Astrocyte (in vitro differentiated cells and primary cell): ENCODE results near the gene CMTM7. TPM values are rescaled to one million over a fixed set of nuclear protein-coding genes. Genes with fewer than 3 reads are reported as not detected.
"Not testable (repeated sequence)": the region's sequence is repeated elsewhere in the genome, so short reads cannot be mapped to it uniquely, and the experiment has no call there.

Source experiments
- DNase-seq: peaks from one replicate; pipeline ENCODE4 v3.0.0-alpha.2; 2010; ENCODE audit warnings: low read depth
- FAIRE-seq: peaks from 2 replicates; lab custom pipeline; 2011; peaks lifted over from hg19 to GRCh38; lab: Jason Lieb, UNC
- H2AFZ ChIP-seq: 2 replicates; pipeline ENCODE4 v1.6.0; 2012; ENCODE audit warnings: low read depth, low read length, inconsistent platforms
- H3K27ac ChIP-seq: 2 replicates; pipeline ENCODE4 v1.5.1; 2011; ENCODE audit warnings: low read depth, low read length, inconsistent platforms
- H3K27me3 ChIP-seq: 2 replicates; pipeline ENCODE4 v1.6.0; 2011; ENCODE audit warnings: low read length, inconsistent platforms; ENCODE audit not compliant: insufficient read depth
- H3K36me3 ChIP-seq: 2 replicates; pipeline ENCODE4 v1.5.1; 2011; ENCODE audit warnings: low read length, inconsistent platforms; ENCODE audit not compliant: insufficient read depth
- H3K4me1 ChIP-seq: 2 replicates; pipeline ENCODE4 v1.5.1; 2011; ENCODE audit warnings: low read length, inconsistent platforms; ENCODE audit not compliant: insufficient read depth
- H3K4me2 ChIP-seq: 2 replicates; pipeline ENCODE4 v1.6.0; 2012; ENCODE audit warnings: low read length, inconsistent platforms
- H3K4me3 ChIP-seq: 2 replicates; pipeline ENCODE4 v1.5.1; 2011; ENCODE audit warnings: low read depth, mild to moderate bottlenecking, low read length, inconsistent platforms; ENCODE audit not compliant: insufficient read depth
- H3K79me2 ChIP-seq: 2 replicates; pipeline ENCODE4 v1.6.0; 2012; ENCODE audit warnings: mild to moderate bottlenecking, low read length, inconsistent platforms; ENCODE audit not compliant: insufficient read depth
- H3K9ac ChIP-seq: 2 replicates; pipeline ENCODE4 v1.6.0; 2012; ENCODE audit warnings: mild to moderate bottlenecking, low read length, inconsistent platforms
- H3K9me3 ChIP-seq: 2 replicates; pipeline ENCODE4 v1.5.1; 2012; ENCODE audit warnings: low read depth, mild to moderate bottlenecking, low read length, inconsistent platforms; ENCODE audit not compliant: insufficient read depth
- H4K20me1 ChIP-seq: 2 replicates; pipeline ENCODE4 v1.6.0; 2012; ENCODE audit warnings: low read length, inconsistent platforms; ENCODE audit not compliant: insufficient read depth
- H3K27ac Mint-ChIP-seq: one replicate; pipeline ENCODE4 v1.8.0; 2021; ENCODE audit warnings: mild to moderate bottlenecking, mixed read lengths; ENCODE audit not compliant: unreplicated experiment
- H3K27me3 Mint-ChIP-seq: one replicate; pipeline ENCODE4 v1.8.0; 2021; ENCODE audit warnings: low read depth, mixed read lengths; ENCODE audit not compliant: unreplicated experiment
- H3K36me3 Mint-ChIP-seq: one replicate; pipeline ENCODE4 v1.8.0; 2021; ENCODE audit warnings: low read depth, mixed read lengths; ENCODE audit not compliant: unreplicated experiment
- H3K4me1 Mint-ChIP-seq: one replicate; pipeline ENCODE4 v1.8.0; 2021; ENCODE audit warnings: low read depth, mixed read lengths; ENCODE audit not compliant: unreplicated experiment
- H3K4me3 Mint-ChIP-seq: one replicate; pipeline ENCODE4 v1.8.0; 2021; ENCODE audit warnings: mild to moderate bottlenecking, moderate library complexity, mixed read lengths; ENCODE audit not compliant: unreplicated experiment
- H3K9me3 Mint-ChIP-seq: one replicate; pipeline ENCODE4 v1.8.0; 2021; ENCODE audit warnings: mild to moderate bottlenecking, mixed read lengths; ENCODE audit not compliant: unreplicated experiment
- total RNA-seq: library from RNA; stranded (reverse); gene quantifications from 2 replicates; pipeline ENCODE4 v1.2.1, GENCODE V29; 2021

CMTM7 gene
- total RNA-seq, 1 donor from 2014 or later: 23.9 TPM

DNA sequence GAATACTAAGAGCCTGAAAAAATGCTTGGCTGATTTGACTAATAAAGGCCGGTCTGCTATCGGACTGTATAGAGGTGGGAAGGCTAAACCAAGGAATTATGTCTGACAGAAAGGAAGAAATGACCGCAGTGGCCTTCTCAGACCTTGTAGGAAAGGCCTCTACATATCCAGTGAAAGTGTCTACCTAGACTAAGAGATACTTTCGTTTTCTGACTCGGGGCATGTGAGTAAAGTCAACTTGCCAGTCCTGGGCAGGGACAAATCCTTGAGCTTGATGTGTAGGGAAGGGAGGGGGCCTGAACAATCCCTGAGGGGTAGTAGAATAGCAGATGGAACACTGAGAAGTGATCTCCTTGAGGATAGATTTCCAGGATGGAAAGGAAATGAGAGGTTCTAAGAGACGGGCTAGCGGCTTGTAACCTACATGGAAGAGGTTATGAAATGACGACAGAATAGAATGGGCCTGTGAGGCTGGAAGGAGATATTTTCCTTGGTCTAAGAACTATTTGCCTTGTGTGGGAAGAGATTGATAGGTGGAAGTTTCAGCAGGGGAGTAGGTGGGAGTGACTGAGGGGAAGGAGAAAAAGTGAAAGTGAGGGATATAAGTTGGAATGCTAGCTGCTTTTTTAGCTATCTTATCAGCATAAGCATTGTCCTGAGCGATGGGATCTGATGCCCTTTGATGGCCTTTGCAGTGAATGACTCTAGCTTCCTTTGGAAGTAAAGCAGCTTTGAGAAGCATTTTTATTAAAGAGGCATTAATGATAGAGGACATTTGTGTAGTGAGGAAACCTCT lies 70.7 kb downstream of the CMTM7 start:
- not testable (repeated sequence) for H3K4me2 ChIP-seq, H3K27ac ChIP-seq, H3K27ac Mint-ChIP-seq, H3K9me3 Mint-ChIP-seq, H3K27me3 ChIP-seq, H3K9ac ChIP-seq, H4K20me1 ChIP-seq, H3K4me1 ChIP-seq, H3K79me2 ChIP-seq, DNase-seq, H3K4me1 Mint-ChIP-seq, H3K4me3 ChIP-seq, H3K36me3 Mint-ChIP-seq, H3K27me3 Mint-ChIP-seq, H3K36me3 ChIP-seq, FAIRE-seq, H3K9me3 ChIP-seq, H3K4me3 Mint-ChIP-seq, H2AFZ ChIP-seq

DNA sequence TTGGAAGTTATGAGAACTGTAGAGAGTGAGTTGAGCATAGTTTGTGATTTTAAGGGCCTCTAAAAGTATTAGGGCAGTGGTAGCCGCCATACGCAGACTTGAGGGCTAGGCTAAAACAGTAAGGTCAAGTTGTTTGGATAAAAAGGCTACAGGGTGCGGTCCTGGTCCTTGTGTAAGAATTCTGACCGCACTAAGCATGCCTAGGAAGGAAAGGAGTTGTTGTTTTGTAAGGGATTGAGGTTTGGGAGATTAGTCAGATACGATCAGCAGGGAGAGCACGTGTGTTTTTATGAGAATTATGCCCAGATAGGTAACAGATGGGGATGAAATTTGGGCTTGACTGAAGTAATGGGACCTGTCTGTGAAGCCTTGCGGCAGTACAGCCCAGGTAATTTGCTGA lies 71.8 kb downstream of the CMTM7 start:
- not testable (repeated sequence) for H3K27me3 ChIP-seq, H3K4me3 Mint-ChIP-seq, H2AFZ ChIP-seq, DNase-seq, H3K79me2 ChIP-seq, FAIRE-seq, H3K36me3 ChIP-seq, H3K36me3 Mint-ChIP-seq, H3K4me2 ChIP-seq, H3K27me3 Mint-ChIP-seq, H3K9me3 ChIP-seq, H3K27ac Mint-ChIP-seq, H4K20me1 ChIP-seq, H3K27ac ChIP-seq, H3K4me3 ChIP-seq, H3K4me1 Mint-ChIP-seq, H3K9ac ChIP-seq, H3K9me3 Mint-ChIP-seq, H3K4me1 ChIP-seq

DNA sequence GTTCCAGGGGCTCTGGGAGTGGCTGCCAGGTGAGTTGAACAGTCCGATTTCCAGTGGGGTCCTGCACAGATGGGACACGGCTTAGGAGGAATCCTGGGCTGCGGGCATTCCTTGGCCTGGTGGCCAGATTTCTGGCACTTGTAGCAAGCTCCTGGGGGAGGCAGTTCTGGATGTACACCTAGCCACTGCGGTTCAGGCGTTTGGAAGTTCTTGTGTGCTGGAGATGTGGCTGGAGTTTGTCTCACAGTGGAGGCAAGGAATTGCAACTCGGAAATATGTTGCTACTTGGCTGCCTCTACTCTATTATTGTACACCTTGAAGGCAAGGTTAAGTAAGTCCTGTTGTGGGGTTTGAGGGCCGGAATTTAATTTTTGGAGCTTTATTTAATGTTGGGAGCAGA lies 73.1 kb downstream of the CMTM7 start:
- H3K9ac ChIP-seq, H3K27me3 Mint-ChIP-seq, H3K27me3 ChIP-seq, H3K9me3 Mint-ChIP-seq, FAIRE-seq, DNase-seq, H3K4me3 ChIP-seq, H3K9me3 ChIP-seq, H3K27ac Mint-ChIP-seq, H3K27ac ChIP-seq, H3K36me3 ChIP-seq, H3K4me3 Mint-ChIP-seq, H3K4me2 ChIP-seq, H3K79me2 ChIP-seq, H2AFZ ChIP-seq: not testable (repeated sequence)
- peaks cover 10% of the 10 kb centered on the region for H3K36me3 Mint-ChIP-seq
- Histone ChIP-seq H3K4me1 (peaks cover 11% of the 10 kb centered on the region), H4K20me1 (peaks cover 15% of the 10 kb centered on the region)
- H3K4me1 Mint-ChIP-seq: peaks cover 16% of the 10 kb centered on the region

DNA sequence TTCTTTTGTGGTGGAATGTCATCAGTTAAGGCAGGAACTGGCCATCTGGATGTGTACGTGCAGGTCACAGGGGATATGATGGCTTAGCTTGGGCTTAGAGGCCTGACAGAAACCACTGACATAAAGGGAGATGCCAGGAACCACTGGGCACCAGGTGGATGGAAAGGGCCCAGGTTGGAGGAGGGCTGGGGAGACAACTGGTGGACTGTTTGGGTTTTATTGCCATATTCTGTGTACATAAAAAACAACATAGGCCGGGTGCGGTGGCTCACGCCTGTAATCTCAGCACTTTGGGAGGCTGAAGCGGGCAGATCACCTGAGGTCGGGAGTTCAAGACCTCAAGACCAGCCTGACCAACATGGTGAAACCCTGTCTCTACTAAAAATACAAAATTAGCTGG lies 75.2 kb downstream of the CMTM7 start:
- DNase-seq: not testable (repeated sequence)

More for the DNA sequence above, 75.2 kb downstream of the CMTM7 start:
- H3K27ac ChIP-seq, H3K4me1 Mint-ChIP-seq, H3K4me3 Mint-ChIP-seq, H3K27me3 Mint-ChIP-seq, H3K27me3 ChIP-seq, H3K9me3 Mint-ChIP-seq, H3K4me3 ChIP-seq, H3K9me3 ChIP-seq, H3K9ac ChIP-seq, H3K36me3 ChIP-seq, H3K27ac Mint-ChIP-seq, H3K79me2 ChIP-seq, FAIRE-seq, H3K4me2 ChIP-seq, H2AFZ ChIP-seq: not testable (repeated sequence)
- H3K36me3 Mint-ChIP-seq: peaks cover 13% of the 10 kb centered on the region
- Histone ChIP-seq H4K20me1 (peaks cover 29% of the 10 kb centered on the region), H3K4me1 (peaks cover 20% of the 10 kb centered on the region)
